Fibroblast of lung (primary cell): Measurements from ENCODE around the gene PLA2G4F. TPM values are rescaled to one million over a fixed set of nuclear protein-coding genes. Genes with fewer than 3 reads are reported as not detected.

Experiments used
- DNase-seq, 2 donors: peaks; one replicate each; pipeline versions ENCODE4 v3.0.0 to v3.0.0-alpha.2; 2010; ENCODE audit warnings: low read depth in 2 of 2
- H2AFZ ChIP-seq: 2 replicates; pipeline ENCODE4 v1.5.1; 2012; ENCODE audit warnings: low read length, control low read depth, inconsistent platforms
- H3K27ac ChIP-seq: 2 replicates; pipeline ENCODE4 v1.5.1; 2011; ENCODE audit warnings: low read length, control low read depth; ENCODE audit not compliant: insufficient read depth
- H3K27me3 ChIP-seq: 2 replicates; pipeline ENCODE4 v1.5.1; 2011; ENCODE audit warnings: mild to moderate bottlenecking, low read length; ENCODE audit not compliant: control insufficient read depth, insufficient read depth
- H3K36me3 ChIP-seq: 2 replicates; pipeline ENCODE4 v1.5.1; 2011; ENCODE audit warnings: low read length; ENCODE audit not compliant: control insufficient read depth, insufficient read depth
- H3K4me1 ChIP-seq: 2 replicates; pipeline ENCODE4 v1.5.1; 2011; ENCODE audit warnings: low read length; ENCODE audit not compliant: control insufficient read depth, insufficient read depth; ENCODE audit errors: extremely low read depth
- H3K4me2 ChIP-seq: 2 replicates; pipeline ENCODE4 v1.5.1; 2011; ENCODE audit warnings: low read length, control low read depth; ENCODE audit not compliant: insufficient read depth; ENCODE audit errors: extremely low read depth
- H3K4me3 ChIP-seq, 4 experiments: fragments of 200-600 bp in 1 of 4; sonication (generic) in 1 of 4; replicated peaks in 1 of 4; 2 replicates each; pipeline ENCODE4 v1.5.1; 2011 to 2016; ENCODE audit warnings: low read length in 4 of 4, low read depth in 3 of 4, mild to moderate bottlenecking in 3 of 4, control low read depth in 2 of 4, inconsistent platforms in 1 of 4, mixed read lengths in 1 of 4; ENCODE audit not compliant: insufficient read depth in 1 of 4; ENCODE audit errors: control extremely low read depth in 1 of 4
- H3K79me2 ChIP-seq: 2 replicates; pipeline ENCODE4 v1.5.1; 2012; ENCODE audit warnings: mild to moderate bottlenecking, low read length, inconsistent platforms; ENCODE audit not compliant: control insufficient read depth, insufficient read depth
- H3K9ac ChIP-seq: 2 replicates; pipeline ENCODE4 v1.5.1; 2011; ENCODE audit warnings: mild to moderate bottlenecking, low read length, control low read depth; ENCODE audit not compliant: insufficient read depth
- H3K9me3 ChIP-seq: 2 replicates; pipeline ENCODE4 v1.5.1; 2012; ENCODE audit warnings: low read depth, low read length; ENCODE audit not compliant: control insufficient read depth, insufficient read depth
- H4K20me1 ChIP-seq: 2 replicates; pipeline ENCODE4 v1.5.1; 2011; ENCODE audit warnings: low read length; ENCODE audit not compliant: control insufficient read depth, insufficient read depth; ENCODE audit errors: extremely low read depth
- CTCF ChIP-seq, 2 donors: IDR thresholded peaks in 1 of 2; conservative IDR thresholded peaks in 1 of 2; 1 replicate in 1 of 2; 2 replicates in 1 of 2; pipeline ENCODE4 v1.5.1; 2011 to 2012; ENCODE audit warnings: low read length in 2 of 2, control low read depth in 1 of 2, inconsistent platforms in 1 of 2, low read depth in 1 of 2, mild to moderate bottlenecking in 1 of 2
- EZH2 ChIP-seq: IDR thresholded peaks from 2 replicates; pipeline ENCODE4 v1.5.1; 2012; ENCODE audit warnings: low read length, control low read depth, mild to moderate bottlenecking; ENCODE audit errors: missing control alignments
- polyA plus RNA-seq, 2 donors: library from polyadenylated mRNA; depleted of rRNA in 1 of 2; stranded (reverse) in 1 of 2; unstranded in 1 of 2; fragments of >200 nt; gene quantifications; 2 replicates each; pipeline ENCODE4 v1.2.1, GENCODE V29; 2011 to 2012; ENCODE audit warnings: missing spikeins in 1 of 2
- total RNA-seq: library from RNA; depleted of rRNA; stranded (reverse); fragments of >200 nt; gene quantifications from 2 replicates; pipeline ENCODE4 v1.2.1, GENCODE V29; 2014

PLA2G4F gene
- total and polyA plus RNA-seq, 2 donors (not counting 1 experiment from before 2014, with no cell fraction given), result not detected

GRCh38 chr15:42135351-42135750 lies 21.1 kb downstream of the PLA2G4F start:
- no peak overlapping the region for H3K27ac ChIP-seq
- peaks cover 19% of the 10 kb centered on the region for H3K27me3 ChIP-seq
- no peak for DNase-seq
- H2AFZ ChIP-seq, result no peak overlapping the region
- H4K20me1 ChIP-seq, result no peaks in the 10 kb centered on the region
- no peaks in the 10 kb centered on the region for H3K79me2 ChIP-seq
- TF ChIP-seq EZH2, result no peak
- no peak for TF ChIP-seq CTCF (conservative IDR thresholded peaks at IDR 0.05 in 1 of 2, IDR thresholded peaks at IDR 0.05 in 1 of 2; ENCODE audit: low read depth in 1 of 2, low read length in 2 of 2)
- H3K4me3 ChIP-seq, result no peak overlapping the region
- H3K9me3 ChIP-seq, result no peaks in the 10 kb centered on the region
- no peak overlapping the region for H3K4me2 ChIP-seq
- H3K36me3 ChIP-seq, result no peaks in the 10 kb centered on the region
- H3K4me1 ChIP-seq, result no peaks in the 10 kb centered on the region
- H3K9ac ChIP-seq, result no peak overlapping the region

GRCh38 chr15:42134617-42135245 lies 21.7 kb downstream of the PLA2G4F start:
- Histone ChIP-seq H3K4me2 (no peak overlapping the region), H3K4me1 (no peaks in the 10 kb centered on the region), H3K4me3 (no peak overlapping the region), H3K79me2 (no peaks in the 10 kb centered on the region), H3K9me3 (no peaks in the 10 kb centered on the region), H2AFZ (no peak overlapping the region), H3K27ac (no peak overlapping the region), H3K9ac (no peak overlapping the region), H4K20me1 (no peaks in the 10 kb centered on the region), H3K27me3 (peaks cover 21% of the 10 kb centered on the region), H3K36me3 (no peaks in the 10 kb centered on the region)
- no peak for DNase-seq
- TF ChIP-seq CTCF (conservative IDR thresholded peaks at IDR 0.05 in 1 of 2, IDR thresholded peaks at IDR 0.05 in 1 of 2; ENCODE audit: low read depth in 1 of 2, low read length in 2 of 2), result no peak
- no peak for TF ChIP-seq EZH2

GRCh38 chr15:42133886-42134502 lies 22.4 kb downstream of the PLA2G4F start:
- Histone ChIP-seq H3K27ac (no peak overlapping the region), H3K4me1 (no peaks in the 10 kb centered on the region), H3K79me2 (no peaks in the 10 kb centered on the region), H2AFZ (no peak overlapping the region), H3K4me2 (no peak overlapping the region), H3K4me3 (no peak overlapping the region), H3K9me3 (no peaks in the 10 kb centered on the region), H4K20me1 (no peaks in the 10 kb centered on the region), H3K27me3 (peaks cover 21% of the 10 kb centered on the region), H3K36me3 (no peaks in the 10 kb centered on the region), H3K9ac (no peak overlapping the region)
- peak; percentile 12 to 17 for DNase-seq
- TF ChIP-seq EZH2 (no peak), CTCF (conservative IDR thresholded peaks at IDR 0.05 in 1 of 2, IDR thresholded peaks at IDR 0.05 in 1 of 2; ENCODE audit: low read depth in 1 of 2, low read length in 2 of 2) (peak; percentile 55 to 64)
